NOMO-1 treated with DMSO at 0.1 percent for 48 hours (cell line): ENCODE data around the gene GSAP.
A peak's percentile ranks its signal among the peaks of the same experiment; 100 is the strongest.
"Not testable (repeated sequence)": the region's sequence is repeated elsewhere in the genome, so short reads cannot be mapped to it uniquely, and the experiment has no call there.

Experiments used
- DNase-seq: peaks from one replicate; lab custom pipeline; 2025; ENCODE audit not compliant: unreplicated experiment; lab: John Stamatoyannopoulos, UW

GSAP gene

DNA sequence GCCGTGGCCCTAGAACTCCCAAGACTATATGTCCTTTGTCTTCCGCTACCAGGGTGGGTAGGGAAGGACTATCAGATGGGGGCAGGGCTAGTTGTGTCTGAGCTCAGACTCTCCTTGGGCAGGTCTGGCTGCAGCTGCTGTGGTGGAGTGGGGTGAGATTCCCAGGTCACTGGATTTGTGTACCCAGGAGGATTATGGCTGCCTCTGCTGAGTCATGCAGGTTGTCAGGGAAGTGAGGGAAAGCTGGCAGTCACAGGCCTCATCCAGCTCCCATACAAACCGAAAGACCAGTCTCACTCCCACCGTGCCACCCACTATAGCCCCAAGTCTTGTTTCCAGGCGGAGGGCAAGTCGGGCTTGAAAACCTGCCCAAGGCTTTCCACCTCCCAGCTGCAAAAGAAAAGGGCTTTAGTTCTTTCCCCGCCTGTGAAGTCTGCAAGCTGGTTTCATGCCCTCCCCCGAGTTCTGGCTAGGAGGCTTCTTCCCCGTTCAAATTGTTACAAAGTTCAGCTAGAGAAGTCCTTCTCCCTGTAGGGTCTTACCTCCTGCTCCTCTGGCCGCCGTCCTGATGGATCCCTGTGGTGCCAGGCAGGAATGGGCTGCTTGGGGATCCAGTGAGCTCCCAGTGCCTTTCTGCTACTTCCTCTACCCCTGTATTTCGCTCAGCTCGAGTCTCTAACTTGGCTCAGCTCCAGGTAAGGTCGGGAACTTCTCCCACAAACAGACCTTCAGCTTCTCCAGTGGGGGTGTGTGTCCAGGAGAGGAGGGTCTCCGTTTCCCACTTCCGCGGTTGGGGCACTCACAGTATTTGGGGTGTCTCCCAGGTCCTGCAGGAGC, 109.7 kb downstream of the GSAP start:
- DNase-seq: no peak

DNA sequence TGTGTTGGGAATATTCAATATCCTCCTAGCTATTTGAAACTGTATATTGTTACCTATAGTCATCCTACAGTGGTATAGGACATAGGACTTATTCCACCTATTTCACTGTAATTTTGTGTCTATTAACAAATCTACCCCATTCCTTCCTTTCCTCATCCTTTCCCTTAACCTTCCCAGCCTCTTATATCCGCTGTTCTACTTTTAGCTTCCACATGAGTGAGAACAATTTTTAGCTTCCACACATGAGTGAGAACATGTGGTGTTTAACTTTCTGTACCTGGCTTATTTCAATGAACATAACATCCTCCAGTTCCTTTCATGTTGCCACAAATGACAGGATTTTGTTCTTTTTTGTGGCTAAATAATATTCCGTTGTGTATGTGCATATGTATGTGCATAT, 120.6 kb downstream of the GSAP start:
- DNase-seq: no peak

DNA sequence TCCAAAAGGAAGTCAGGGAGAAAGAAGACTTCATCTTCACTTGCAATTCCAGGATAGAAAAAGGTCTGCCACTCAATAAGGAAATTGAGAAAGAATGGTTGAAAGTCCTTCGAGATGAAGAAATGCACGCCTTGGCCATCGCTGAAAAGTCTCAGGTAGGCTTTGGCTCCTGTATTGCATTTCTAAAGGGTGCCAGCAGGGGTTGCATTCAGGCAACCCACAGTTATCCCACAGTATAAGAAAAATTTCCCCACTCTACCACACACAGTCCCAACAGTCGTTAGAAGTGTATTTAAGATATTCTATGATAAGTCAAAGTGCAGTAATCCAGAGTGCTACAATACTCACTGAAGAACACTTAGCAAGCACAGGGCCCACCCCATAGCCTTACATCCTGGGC, 123.1 kb downstream of the GSAP start:
- DNase-seq: no peak

DNA sequence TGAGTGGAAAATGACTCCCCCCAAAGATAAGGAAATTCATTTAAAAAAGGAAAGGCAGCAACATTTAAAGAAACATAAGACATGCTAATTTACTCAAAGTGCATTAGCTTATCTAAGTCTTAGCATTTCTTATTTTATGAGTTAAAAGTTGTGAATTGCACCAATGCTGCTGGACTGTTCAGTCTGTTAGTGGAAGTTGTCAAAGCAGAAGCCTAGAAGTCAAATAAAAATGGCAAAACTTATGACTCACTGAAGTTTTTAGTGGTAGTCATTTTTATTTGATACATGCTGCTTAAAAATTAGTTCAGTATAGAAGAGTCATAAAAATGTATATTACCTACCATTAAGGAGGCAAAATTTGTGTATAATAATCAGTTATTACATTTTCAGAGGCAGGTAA, 125.7 kb downstream of the GSAP start:
- DNase-seq: peak; percentile 43

DNA sequence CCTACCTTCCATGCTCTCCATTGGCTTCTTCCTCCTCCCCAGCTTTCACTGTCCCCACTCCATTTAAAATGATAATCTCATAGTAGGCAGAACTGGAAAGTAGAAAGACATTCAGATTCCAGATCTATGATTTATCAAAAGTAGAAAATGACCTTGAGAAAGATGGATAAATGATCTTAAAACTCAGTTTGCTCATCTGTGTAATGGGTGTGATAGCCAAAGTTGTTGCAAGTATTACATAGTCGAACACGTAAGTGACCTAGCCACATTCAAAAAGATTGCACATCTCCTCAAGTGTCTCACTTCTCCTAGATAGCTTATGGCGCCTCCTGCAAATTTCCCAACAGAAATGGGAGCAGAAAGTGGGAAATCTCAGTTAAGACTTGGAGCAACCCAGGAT, 126.8 kb downstream of the GSAP start:
- no peak for DNase-seq

DNA sequence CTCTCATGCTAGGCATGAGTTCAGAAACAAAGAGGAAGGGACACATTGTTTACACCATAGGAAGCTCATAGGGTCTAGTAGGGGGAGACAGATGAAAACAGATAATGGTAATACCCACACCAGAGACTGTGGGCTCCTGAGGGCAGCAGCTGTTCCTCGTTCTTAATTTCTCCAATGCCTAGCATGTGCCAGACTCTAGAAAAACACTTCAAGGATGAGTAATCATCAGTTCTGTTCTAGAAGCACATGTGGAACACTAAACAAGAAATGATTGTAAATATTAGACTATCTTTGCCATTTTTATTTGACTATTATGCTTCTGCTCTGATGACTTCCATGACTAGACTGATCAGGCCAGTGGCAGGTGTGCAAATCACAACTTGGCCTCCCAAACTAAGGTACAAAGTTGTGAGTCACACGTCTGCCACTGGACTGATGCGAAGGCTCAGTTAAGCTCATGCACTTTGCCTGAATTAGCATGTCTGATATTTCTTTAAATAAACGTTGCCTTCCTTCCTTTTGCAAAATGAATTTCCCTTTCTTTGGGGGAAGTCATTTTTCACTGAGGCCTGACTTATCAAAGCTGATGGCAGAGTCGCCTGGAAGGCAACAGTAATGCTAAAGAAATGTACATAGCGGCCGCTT, 127.4 kb downstream of the GSAP start:
- DNase-seq: peak; percentile 88

DNA sequence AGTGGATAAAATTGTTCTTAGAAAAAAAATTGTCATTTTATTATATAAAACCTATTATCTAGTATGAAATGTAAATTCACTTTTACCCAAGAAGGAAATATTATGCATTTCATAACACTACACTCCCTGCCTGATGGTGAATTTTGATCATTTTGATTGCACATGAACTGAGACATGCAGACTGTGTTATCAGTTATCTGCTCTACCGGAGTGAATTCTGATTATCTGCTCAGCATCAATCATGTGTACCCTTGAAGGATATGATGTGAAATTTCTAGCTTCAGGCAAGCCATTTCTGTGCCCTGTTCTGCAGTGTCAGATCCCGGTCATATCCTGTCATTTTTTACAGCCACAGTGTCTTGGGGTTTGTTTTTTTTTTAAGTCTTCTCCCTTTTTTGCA, 131.5 kb downstream of the GSAP start:
- DNase-seq: no peak

DNA sequence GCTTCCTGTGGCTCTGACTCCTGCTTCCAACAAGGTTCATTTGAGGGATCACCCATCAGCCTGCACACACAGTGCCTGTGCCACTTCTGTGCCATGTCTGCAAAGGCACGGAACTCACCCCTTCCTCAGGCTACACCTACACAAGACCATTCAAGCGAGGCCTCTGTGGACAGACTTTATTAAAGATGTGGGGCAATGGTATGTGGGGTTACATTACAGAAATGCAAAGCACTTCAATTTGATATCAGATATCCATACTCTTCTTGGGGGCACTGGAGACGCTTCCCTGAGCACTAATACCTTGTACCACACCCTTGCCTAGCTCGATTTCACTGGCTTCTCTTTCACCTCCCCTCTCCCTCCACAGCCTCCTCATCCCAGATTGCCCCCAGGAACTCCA, 132.1 kb downstream of the GSAP start:
- no peak for DNase-seq

DNA sequence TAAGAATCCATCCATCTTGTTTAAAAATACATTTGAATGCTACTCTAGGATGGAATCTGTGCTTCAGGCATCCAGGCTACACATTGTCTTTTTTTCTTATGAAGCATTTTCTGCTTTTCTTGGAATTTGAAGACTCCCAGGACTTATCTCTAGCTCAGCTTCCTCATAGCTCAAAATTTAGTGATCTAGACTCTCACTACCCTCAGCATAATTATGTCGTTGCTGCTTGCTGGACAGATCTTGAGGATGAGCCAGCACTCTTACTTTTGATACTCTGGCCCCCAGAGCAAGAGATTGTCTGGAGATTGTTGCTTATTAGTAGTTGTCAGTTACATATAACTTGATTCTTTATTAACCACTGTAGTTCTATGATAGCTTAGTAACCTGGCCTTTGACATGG, 133.3 kb downstream of the GSAP start:
- peak; percentile 54 for DNase-seq

DNA sequence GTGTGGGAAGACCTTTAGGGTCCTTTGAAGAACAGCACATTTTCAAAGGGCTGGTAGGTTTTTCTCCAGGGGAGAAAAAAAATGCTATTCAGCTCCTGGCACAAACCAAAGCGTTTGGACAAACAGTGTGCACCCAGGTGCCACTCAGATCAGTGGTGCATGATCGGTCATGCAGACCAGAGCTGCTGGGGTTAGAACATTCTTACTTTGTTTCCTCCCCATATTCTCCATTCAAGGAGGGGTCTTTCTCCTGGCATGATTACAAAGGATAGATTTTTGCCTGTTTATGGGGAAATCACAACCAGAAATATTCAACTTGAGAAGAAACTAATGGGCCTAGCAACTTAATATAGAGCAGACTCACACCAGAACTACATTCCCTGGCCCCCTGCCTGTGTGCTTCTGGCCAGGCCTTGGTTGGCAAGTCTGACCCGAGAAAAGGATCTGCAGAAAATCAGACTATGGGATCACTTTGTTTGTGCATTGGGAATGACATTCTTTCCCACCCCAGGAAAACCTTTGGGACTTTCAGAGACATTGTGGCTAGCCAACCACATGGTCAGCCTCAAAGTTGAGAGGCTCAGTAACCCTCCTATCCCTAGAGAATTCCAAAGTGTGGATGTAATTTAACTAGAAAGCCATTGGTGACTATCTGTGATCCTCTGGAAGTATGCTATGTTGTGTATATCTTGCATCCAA, 134.2 kb downstream of the GSAP start:
- DNase-seq: no peak

DNA sequence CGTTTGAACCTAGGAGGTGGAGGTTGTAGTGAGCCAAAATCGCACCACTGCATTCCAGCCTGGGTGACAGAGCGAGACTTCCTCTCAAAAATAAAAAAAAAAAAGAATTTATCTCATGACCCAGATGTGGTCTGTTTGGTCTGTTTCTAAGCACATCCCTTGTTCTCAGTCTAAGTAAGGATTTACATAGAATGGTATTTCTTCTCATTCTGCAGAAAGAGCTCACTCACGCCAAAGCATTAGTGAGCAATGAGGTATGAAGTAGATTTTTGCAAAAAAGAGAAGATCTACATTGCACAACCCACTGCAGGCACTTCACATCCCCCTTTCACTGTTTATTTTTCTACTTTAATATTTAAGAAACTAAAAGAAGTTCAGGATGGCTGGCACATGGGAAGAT, 140.0 kb downstream of the GSAP start:
- peak; percentile 88 for DNase-seq

DNA sequence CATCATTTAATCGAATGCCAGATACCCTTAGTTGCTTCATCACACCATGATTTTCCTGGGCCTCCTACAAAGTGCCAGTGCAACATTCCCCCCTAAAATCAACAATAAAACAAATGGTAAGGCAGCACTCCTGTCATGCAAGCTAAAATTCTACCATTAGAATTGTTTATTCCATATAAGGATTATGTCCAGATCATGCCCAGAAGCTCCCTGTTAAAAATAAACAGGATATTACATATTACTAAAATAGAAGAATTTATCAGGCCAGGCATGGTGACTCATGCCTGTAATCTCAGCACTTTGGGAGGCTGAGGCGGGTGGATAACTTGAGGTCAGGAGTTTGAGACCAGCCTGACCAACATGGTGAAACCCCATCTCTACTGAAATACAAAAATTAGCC, 140.5 kb downstream of the GSAP start:
- DNase-seq: not testable (repeated sequence)

DNA sequence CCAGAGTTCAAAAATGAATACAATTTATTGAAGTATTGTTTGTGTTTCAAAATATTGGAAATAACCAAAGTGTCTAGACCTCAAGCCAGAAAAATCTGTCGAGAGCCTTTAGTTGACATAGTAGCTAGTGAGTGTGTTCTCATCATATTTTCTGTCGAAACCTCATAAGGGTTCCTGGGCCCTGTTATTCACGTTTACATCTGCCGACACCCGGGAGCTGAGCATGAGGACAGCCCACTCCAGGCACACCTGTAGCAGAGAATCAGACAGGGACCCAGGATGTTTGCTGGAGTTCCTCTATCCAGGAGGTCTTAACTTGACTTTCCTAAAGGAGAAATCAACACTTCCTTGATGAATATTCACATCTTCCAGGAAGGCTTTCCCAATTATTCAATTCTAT, 144.4 kb downstream of the GSAP start:
- DNase-seq: no peak

DNA sequence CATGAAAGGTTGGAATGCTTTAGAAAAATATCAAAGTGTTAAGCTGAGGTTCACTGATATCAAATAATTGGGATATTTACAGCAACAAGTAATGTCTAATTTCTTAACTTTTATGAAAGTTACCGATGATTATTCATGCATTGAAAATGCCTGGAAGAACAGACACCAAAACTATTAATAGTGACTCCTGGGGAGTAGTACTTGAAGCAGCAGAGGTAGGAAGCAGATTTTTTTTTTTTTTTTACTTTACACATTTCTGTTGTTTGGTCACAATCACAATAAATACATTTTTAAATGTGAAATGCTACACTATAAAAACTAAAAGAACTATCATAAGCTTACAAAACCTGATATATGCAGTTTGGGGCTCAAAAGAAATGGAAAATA, 146.1 kb downstream of the GSAP start:
- no peak for DNase-seq

DNA sequence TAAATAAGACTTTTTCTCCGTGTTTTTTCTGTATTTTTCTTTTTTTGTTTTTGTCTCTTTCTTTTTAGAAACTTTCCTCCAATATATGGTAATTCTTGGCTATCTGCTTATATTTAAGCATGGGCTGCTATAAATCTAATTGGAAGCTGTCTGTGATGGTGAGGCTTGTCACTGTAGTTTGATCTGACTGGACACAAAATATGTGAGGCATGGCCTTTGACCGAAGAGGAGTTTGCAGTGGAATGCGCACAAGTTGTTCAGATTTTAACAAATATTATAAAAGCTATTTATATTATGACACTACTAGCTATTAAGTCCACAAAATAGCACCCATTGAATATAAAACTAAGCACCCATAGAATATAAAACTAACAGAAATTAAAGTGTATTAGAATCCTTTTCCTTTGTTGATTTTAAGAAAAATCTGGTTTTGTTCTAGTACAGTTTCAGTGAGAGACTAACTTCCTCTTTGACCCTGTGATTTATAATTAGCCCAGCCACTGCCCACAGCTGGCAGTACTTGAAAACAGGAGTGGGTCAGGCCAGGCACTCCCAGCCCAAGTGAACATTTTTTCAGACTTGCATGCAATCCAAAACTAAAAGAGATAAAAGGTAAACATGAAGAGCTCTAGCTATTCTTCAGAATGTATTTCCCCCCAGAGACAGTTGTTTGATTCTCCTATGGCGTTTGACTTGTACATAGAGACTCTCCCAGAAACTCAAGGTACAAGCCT, 146.6 kb downstream of the GSAP start:
- peak; percentile 98 for DNase-seq

DNA sequence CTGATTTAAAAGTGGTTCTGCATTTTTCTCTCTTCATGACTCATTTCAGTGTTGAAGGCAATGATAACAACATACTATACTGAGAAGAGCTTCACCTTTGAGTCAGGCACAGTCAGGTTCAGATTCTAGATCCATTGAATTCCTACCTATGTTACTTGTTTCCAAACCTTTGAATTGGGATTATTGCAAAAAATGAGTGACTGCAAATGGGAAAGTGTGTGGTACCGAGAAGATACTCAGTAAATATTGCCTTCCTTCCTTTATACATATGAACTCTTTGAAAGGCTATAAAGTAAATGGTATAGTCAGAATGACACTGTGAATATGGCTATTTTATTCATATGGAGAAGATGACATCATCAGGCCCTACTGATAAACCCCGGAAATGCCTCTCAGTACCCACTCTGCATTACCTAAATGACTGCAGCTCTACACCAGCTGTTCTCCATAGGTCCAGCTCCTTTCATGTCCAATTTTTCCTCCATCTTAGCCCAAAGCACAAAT, 149.8 kb downstream of the GSAP start:
- peak; percentile 56 for DNase-seq

DNA sequence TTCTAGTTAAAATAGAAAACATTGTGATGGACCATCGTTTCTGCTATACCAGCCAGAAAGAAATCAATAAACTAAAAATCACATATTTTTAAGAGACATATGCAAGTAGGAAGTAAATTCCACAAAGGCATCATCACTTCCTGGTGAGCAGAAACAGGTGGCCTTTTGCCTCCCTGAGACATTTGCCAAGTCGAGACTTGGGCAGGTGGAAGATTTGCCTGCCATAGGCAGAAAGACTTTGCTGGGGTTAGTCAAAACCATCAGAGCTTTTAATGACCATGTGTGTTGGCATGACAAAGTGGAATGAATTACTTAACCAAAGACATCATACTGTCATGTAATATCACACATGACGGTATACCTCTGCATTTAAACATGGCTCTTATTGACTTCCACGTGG, 150.5 kb downstream of the GSAP start:
- no peak for DNase-seq

DNA sequence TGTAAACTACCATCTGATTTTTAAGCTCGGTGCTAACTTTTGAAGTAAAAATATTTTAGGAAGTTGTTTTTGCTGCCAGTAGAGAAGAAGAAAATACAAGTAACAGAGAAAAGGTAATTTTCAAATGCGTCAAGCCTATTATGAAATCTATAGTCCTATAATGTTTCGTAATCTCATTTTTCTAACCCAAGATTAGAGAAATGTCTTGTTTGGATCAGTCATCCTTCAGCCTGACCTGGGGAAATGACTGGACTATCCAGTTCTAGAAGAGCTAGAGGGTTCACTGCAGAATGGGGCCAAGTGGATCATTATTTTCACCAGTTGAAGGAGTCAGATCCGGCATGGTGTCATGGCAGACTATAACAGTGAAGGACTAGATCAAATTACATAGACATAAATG, 153.8 kb downstream of the GSAP start:
- peak; percentile 81 for DNase-seq
